SK-N-SH treated with all-trans-retinoic acid at 6 μM for 48 hours (cell line): Measurements from ENCODE around the gene DENND4C.
"Not testable (repeated sequence)": the region's sequence is repeated elsewhere in the genome, so short reads cannot be mapped to it uniquely, and the experiment has no call there.

Source experiments
- ATAC-seq: fragments of 200-7000 bp; cut with Tn5 transposase; 3 replicates; pipeline ENCODE4 v1.9.1; 2020; ENCODE audit warnings: mild to moderate bottlenecking, moderate library complexity
- ARNTL ChIP-seq: fragments of 450-650 bp; formaldehyde crosslinking; IDR thresholded peaks from 2 replicates; pipeline ENCODE4 v1.5.0; 2020; ENCODE audit warnings: low read depth, mild to moderate bottlenecking, moderate library complexity, borderline replicate concordance
- BACH2 ChIP-seq: fragments of 250-450 bp; sonication (Bioruptor Pico); IDR thresholded peaks from 2 replicates; pipeline ENCODE4 v1.9.0; 2021; ENCODE audit warnings: mild to moderate bottlenecking, borderline replicate concordance
- CSDC2 ChIP-seq: fragments of 250-450 bp; sonication (Bioruptor Pico); IDR thresholded peaks from 2 replicates; pipeline ENCODE4 v1.5.0; 2020; ENCODE audit warnings: mild to moderate bottlenecking, moderate library complexity
- ESRRG ChIP-seq: fragments of 250-450 bp; sonication (Bioruptor Pico); IDR thresholded peaks from 2 replicates; pipeline ENCODE4 v1.6.1; 2021; ENCODE audit warnings: mild to moderate bottlenecking
- GLIS3 ChIP-seq: fragments of 250-450 bp; sonication (Bioruptor Pico); IDR thresholded peaks from 2 replicates; pipeline ENCODE4 v1.5.0; 2020; ENCODE audit warnings: mild to moderate bottlenecking, moderate library complexity
- ISL1 ChIP-seq: fragments of 250-450 bp; sonication (Bioruptor Pico); IDR thresholded peaks from 2 replicates; pipeline ENCODE4 v2.1.2; 2022; ENCODE audit warnings: mild to moderate bottlenecking, moderate library complexity
- OSR1 ChIP-seq: fragments of 250-450 bp; sonication (Bioruptor Pico); IDR thresholded peaks from 2 replicates; pipeline ENCODE4 v1.8.0; 2022; ENCODE audit warnings: moderate library complexity, mild to moderate bottlenecking, inconsistent platforms
- PPARA ChIP-seq: fragments of 250-450 bp; sonication (Bioruptor Pico); IDR thresholded peaks from 2 replicates; pipeline ENCODE4 v1.5.0; 2020; ENCODE audit warnings: mild to moderate bottlenecking, borderline replicate concordance
- RARB ChIP-seq: fragments of 250-450 bp; sonication (Bioruptor Pico); IDR thresholded peaks from 2 replicates; pipeline ENCODE4 v1.8.0; 2021; ENCODE audit warnings: mild to moderate bottlenecking, moderate library complexity
- TCF4 ChIP-seq: fragments of 250-450 bp; sonication (Bioruptor Pico); IDR thresholded peaks from 2 replicates; pipeline ENCODE4 v1.8.0; 2021; ENCODE audit warnings: mild to moderate bottlenecking, moderate library complexity, borderline replicate concordance
- ZC3H10 ChIP-seq: fragments of 250-450 bp; sonication (Bioruptor Pico); IDR thresholded peaks from 2 replicates; pipeline ENCODE4 v1.5.1; 2021; ENCODE audit warnings: mild to moderate bottlenecking, moderate library complexity
- ZFP3 ChIP-seq: fragments of 250-450 bp; sonication (Bioruptor Pico); IDR thresholded peaks from 2 replicates; pipeline ENCODE4 v1.5.0; 2020; ENCODE audit warnings: mild to moderate bottlenecking, moderate library complexity
- ZFP30 ChIP-seq: fragments of 450-650 bp; formaldehyde crosslinking; IDR thresholded peaks from 2 replicates; pipeline ENCODE4 v1.5.0; 2022; ENCODE audit warnings: mild to moderate bottlenecking, moderate library complexity
- ZNF565 ChIP-seq: fragments of 450-650 bp; formaldehyde crosslinking; conservative IDR thresholded peaks from 2 replicates; pipeline ENCODE4 v1.5.0; 2020; ENCODE audit warnings: low read depth, mild to moderate bottlenecking, moderate library complexity
- ZNF70 ChIP-seq: fragments of 450-650 bp; formaldehyde crosslinking; IDR thresholded peaks from 2 replicates; pipeline ENCODE4 v1.5.0; 2020; ENCODE audit warnings: mild to moderate bottlenecking, moderate library complexity
- ZNF8 ChIP-seq: fragments of 450-650 bp; formaldehyde crosslinking; IDR thresholded peaks from 2 replicates; pipeline ENCODE4 v1.5.0; 2020; ENCODE audit warnings: mild to moderate bottlenecking, moderate library complexity
- TF ChIP-seq, protein P1 (sequence below): fragments of 250-450 bp; sonication (Bioruptor Pico); IDR thresholded peaks from 2 replicates; pipeline ENCODE4 v1.8.0; 2021; ENCODE audit warnings: low read depth, mild to moderate bottlenecking, moderate library complexity, borderline replicate concordance
- TF ChIP-seq, protein P2 (sequence below): fragments of 250-450 bp; sonication (Bioruptor Pico); IDR thresholded peaks from 2 replicates; pipeline ENCODE4 v1.8.0; 2020; ENCODE audit warnings: mild to moderate bottlenecking, moderate library complexity, borderline replicate concordance
- TF ChIP-seq, protein P3 (sequence below): fragments of 250-450 bp; sonication (Bioruptor Pico); IDR thresholded peaks from 2 replicates; pipeline ENCODE4 v1.5.1; 2021; ENCODE audit warnings: mild to moderate bottlenecking, moderate library complexity

DENND4C gene

GRCh38 chr9:19255112-19255511, 24.6 kb downstream of the DENND4C start:
- TF ChIP-seq ZFP30 (CRISPR knock-in tag) (no peak), GLIS3 (CRISPR knock-in tag) (no peak), RARB (CRISPR knock-in tag) (no peak), ARNTL (CRISPR knock-in tag) (no peak), PPARA (CRISPR knock-in tag) (no peak), ZC3H10 (CRISPR knock-in tag) (no peak), ESRRG (CRISPR knock-in tag) (no peak), OSR1 (CRISPR knock-in tag) (no peak), CSDC2 (CRISPR knock-in tag) (no peak), ZNF565 (CRISPR knock-in tag) (no peak), ZFP3 (CRISPR knock-in tag) (no peak), ZNF8 (CRISPR knock-in tag) (no peak), BACH2 (no peak), TCF4 (no peak), ZNF70 (CRISPR knock-in tag) (no peak)
- TF ChIP-seq, protein P1, sequence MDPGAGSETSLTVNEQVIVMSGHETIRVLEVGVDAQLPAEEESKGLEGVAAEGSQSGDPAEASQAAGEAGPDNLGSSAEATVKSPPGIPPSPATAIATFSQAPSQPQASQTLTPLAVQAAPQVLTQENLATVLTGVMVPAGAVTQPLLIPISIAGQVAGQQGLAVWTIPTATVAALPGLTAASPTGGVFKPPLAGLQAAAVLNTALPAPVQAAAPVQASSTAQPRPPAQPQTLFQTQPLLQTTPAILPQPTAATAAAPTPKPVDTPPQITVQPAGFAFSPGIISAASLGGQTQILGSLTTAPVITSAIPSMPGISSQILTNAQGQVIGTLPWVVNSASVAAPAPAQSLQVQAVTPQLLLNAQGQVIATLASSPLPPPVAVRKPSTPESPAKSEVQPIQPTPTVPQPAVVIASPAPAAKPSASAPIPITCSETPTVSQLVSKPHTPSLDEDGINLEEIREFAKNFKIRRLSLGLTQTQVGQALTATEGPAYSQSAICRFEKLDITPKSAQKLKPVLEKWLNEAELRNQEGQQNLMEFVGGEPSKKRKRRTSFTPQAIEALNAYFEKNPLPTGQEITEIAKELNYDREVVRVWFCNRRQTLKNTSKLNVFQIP: no peak
- no peak for ATAC-seq

DNA sequence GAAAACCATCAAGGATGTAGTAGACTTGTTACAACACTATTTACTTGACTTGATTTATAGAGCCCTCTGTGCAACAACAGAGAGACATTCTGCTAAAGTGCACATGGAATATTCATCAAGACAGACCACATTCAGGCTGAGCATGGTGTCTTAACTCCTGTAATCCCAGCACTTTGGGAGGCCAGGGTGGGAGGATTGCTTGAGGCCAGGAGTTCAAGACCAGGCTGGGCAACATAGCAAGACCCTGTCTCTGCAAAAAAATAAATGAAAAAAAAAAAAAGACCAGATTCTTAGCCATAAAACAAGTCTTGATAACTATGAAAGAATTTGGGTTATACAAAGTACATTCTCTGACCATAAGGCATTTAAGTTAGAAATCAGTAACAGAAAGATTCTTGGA, 25.3 kb downstream of the DENND4C start:
- TF ChIP-seq ZC3H10 (CRISPR knock-in tag) (no peak), BACH2 (no peak), ESRRG (CRISPR knock-in tag) (no peak), ISL1 (CRISPR knock-in tag) (no peak), PPARA (CRISPR knock-in tag) (no peak), TCF4 (no peak), ZFP3 (CRISPR knock-in tag) (no peak), OSR1 (CRISPR knock-in tag) (no peak), RARB (CRISPR knock-in tag) (no peak)
- TF ChIP-seq, protein P1: no peak
- TF ChIP-seq, protein P2, sequence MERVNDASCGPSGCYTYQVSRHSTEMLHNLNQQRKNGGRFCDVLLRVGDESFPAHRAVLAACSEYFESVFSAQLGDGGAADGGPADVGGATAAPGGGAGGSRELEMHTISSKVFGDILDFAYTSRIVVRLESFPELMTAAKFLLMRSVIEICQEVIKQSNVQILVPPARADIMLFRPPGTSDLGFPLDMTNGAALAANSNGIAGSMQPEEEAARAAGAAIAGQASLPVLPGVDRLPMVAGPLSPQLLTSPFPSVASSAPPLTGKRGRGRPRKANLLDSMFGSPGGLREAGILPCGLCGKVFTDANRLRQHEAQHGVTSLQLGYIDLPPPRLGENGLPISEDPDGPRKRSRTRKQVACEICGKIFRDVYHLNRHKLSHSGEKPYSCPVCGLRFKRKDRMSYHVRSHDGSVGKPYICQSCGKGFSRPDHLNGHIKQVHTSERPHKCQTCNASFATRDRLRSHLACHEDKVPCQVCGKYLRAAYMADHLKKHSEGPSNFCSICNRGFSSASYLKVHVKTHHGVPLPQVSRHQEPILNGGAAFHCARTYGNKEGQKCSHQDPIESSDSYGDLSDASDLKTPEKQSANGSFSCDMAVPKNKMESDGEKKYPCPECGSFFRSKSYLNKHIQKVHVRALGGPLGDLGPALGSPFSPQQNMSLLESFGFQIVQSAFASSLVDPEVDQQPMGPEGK (CRISPR knock-in tag): no peak
- TF ChIP-seq, protein P3, sequence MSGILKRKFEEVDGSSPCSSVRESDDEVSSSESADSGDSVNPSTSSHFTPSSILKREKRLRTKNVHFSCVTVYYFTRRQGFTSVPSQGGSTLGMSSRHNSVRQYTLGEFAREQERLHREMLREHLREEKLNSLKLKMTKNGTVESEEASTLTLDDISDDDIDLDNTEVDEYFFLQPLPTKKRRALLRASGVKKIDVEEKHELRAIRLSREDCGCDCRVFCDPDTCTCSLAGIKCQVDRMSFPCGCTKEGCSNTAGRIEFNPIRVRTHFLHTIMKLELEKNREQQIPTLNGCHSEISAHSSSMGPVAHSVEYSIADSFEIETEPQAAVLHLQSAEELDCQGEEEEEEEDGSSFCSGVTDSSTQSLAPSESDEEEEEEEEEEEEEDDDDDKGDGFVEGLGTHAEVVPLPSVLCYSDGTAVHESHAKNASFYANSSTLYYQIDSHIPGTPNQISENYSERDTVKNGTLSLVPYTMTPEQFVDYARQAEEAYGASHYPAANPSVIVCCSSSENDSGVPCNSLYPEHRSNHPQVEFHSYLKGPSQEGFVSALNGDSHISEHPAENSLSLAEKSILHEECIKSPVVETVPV (CRISPR knock-in tag): no peak
- no peak for ATAC-seq

DNA sequence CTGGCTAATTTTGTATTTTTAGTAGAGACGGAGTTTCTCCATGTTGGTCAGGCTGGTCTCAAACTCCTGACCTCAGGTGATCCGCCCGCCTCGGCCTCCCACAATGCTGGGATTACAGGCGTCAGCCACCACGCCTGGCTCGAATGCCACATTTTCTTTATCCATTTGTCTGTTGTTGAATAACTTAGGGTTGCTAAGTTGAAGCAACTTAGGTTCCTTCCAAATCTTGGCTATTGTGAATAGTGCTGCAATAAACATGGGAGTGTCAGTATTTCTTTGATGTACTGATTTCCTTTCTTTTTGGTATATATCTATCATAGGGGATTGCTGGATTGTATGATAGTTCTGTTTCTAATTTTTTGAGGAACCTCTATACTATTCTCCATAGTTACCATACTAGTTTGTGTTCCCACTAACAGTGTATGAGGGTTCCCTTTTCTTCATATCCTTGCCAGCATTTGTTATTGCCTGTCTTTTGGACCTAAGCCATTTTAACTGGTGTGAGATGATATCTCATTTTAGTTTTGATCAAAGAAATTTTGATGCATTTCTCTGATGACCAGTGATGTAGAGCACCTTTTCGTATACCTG, 29.3 kb downstream of the DENND4C start:
- ATAC-seq: not testable (repeated sequence)

DNA sequence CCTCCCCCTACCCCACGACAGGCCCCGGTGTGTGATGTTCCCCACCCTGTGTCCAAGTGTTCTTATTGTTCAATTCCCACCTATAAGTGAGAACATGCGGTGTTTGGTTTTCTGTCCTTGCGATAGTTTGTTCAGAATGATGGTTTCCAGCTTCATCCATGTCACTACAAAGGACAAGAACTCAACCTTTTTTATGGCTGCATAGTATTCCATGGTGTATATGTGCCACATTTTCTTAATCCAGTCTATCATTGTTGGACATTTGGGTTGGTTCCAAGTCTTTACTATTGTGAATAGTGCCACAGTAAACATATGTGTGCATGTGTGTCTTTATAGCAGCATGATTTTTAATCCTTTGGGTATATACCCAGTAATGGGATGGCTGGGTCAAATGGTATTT, 35.1 kb downstream of the DENND4C start:
- ATAC-seq: not testable (repeated sequence)

DNA sequence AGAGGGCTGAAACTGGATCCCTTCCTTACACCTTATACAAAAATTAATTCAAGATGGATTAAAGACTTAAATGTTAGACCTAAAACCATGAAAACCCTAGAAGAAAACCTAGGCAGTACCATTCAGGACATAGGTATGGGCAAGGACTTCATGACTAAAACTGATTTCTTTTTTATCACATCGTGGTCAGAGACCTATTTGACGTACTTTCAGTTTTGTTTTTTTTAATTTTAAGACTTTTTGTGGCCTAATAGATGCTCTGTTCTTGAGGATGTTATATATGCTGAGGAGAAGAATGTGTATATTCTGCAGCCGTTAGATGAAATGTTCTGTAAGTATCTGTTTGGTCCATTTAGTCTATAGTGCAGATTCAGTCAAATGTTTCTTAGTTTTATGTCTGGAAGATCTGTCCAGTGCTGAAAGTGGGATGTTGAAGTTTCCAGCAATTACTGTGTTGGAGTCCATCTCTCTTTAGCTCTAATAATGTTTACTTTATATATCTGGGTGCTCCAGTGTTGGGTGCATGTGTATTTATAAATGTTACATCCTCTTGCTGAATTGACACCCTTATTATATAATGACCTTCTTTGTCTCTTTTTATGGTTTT, 36.4 kb downstream of the DENND4C start:
- ATAC-seq: not testable (repeated sequence)

DNA sequence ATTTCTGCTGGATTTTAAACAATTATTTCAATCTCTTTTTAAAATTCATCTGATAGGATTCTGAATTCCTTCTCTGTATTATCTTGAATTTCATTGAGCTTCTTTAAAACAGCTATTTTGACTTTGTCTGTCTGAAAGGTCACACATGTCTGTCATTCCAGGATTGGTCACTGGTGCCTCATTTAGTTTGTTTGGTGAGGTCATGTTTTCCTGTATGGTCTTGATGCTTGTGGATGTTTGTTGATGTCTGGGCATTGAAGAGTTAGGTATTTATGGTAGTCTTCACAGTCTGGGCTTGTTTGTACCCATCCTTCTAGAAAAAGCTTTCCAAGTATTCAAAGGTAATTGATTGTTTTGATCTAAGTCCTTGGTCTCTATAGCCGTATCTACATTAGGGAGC, 39.1 kb downstream of the DENND4C start:
- TF ChIP-seq, protein P1: no peak
- no peak for ATAC-seq
